Left ventricle myocardium inferior (tissue), 1 donor: ENCODE data around the gene S1PR2. TPM values are rescaled to one million over a fixed set of nuclear protein-coding genes. Genes with fewer than 3 reads are reported as not detected.

Experiments
- DNase-seq: peaks from one replicate; pipeline ENCODE4 v3.0.0-alpha.2; 2020
- H3K27ac ChIP-seq: fragments of 200-600 bp; replicated peaks from 2 replicates; pipeline ENCODE4 v1.8.0; 2021
- H3K27me3 ChIP-seq: fragments of 200-600 bp; 2 replicates; pipeline ENCODE4 v1.8.0; 2021; ENCODE audit warnings: low read depth
- H3K36me3 ChIP-seq: fragments of 200-600 bp; 2 replicates; pipeline ENCODE4 v1.8.0; 2021
- H3K4me1 ChIP-seq: fragments of 200-600 bp; 2 replicates; pipeline ENCODE4 v1.8.0; 2021
- H3K4me3 ChIP-seq: fragments of 200-600 bp; 2 replicates; pipeline ENCODE4 v1.8.0; 2021; ENCODE audit warnings: mild to moderate bottlenecking, moderate library complexity
- H3K9me3 ChIP-seq: fragments of 200-600 bp; replicated peaks from 2 replicates; pipeline ENCODE4 v1.8.0; 2021
- intact Hi-C: fragments of 100-400 bp; cut with micrococcal nuclease; formaldehyde crosslinking; loops from one replicate; pipeline ENCODE4 v1.11.0; 2022
- total RNA-seq: library from RNA; stranded (reverse); fragmentation: NEBNext Ultra II Directional; extraction: Animal tissue kit (Norgen Biotek cat#: 25700); gene quantifications from one replicate; pipeline ENCODE4 v1.2.1, GENCODE V29; 2021
- TF ChIP-seq, protein P1 (sequence below): fragments of 200-600 bp; IDR thresholded peaks from 2 replicates; pipeline ENCODE4 v1.8.0; 2021; ENCODE audit warnings: antibody characterized with exemption, mild to moderate bottlenecking, borderline replicate concordance
- donor health status: DM: no; HTN: yes; CAD: no; lungs with severe emphysema.

The S1PR2 gene
- total RNA-seq, 1 donor from 2014 or later = 3.5 TPM

DNA sequence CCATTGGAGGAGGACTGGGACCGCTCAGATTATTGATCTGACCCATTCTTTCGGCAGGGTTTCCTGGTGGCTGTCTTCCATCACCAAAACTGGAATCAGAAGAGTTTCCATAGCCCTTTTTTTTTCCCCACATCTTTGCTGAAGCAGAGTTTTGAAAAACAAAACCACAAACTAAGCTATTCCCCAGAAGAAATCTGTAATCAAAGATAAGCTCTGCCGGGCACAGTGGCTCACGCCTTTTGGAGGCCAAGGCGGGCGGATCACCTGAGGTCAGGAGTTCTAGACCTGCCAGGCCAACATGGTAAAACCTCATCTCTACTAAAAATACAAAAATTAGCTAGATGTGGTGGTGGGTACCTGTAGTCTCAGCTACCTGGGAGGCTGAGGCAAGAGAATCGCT lies 35.6 kb upstream of the S1PR2 start:
- Histone ChIP-seq H3K27me3 (peaks cover 21% of the 10 kb centered on the region), H3K9me3 (no peaks in the 10 kb centered on the region)

DNA sequence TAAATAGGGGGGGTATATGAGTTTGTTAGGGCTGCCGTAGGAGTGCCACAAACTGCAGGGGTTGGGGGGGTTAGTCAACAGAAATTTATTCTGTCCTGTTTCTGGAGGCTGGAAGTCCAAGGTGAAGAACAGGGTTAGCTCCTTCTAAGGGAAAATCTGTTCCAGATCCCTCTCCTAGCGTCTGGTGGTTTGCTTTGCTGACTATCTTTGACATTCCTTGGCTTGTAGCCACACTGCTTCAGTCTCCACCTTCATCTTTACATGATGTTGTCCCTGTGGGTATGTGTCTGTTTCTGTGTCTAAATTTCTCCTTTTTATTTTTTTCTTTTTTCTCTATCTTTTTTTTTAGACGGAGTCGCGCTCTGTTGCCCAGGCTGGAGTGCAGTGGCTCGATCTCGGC lies 31.6 kb upstream of the S1PR2 start:
- Histone ChIP-seq H3K4me1 (peaks cover 23% of the 10 kb centered on the region), H3K9me3 (no peaks in the 10 kb centered on the region)
- TF ChIP-seq, protein P1, sequence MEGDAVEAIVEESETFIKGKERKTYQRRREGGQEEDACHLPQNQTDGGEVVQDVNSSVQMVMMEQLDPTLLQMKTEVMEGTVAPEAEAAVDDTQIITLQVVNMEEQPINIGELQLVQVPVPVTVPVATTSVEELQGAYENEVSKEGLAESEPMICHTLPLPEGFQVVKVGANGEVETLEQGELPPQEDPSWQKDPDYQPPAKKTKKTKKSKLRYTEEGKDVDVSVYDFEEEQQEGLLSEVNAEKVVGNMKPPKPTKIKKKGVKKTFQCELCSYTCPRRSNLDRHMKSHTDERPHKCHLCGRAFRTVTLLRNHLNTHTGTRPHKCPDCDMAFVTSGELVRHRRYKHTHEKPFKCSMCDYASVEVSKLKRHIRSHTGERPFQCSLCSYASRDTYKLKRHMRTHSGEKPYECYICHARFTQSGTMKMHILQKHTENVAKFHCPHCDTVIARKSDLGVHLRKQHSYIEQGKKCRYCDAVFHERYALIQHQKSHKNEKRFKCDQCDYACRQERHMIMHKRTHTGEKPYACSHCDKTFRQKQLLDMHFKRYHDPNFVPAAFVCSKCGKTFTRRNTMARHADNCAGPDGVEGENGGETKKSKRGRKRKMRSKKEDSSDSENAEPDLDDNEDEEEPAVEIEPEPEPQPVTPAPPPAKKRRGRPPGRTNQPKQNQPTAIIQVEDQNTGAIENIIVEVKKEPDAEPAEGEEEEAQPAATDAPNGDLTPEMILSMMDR = no peak

More for the DNA sequence above, 35.6 kb upstream of the S1PR2 start:
- Histone ChIP-seq H3K36me3 (no peaks in the 10 kb centered on the region), H3K4me1 (peaks cover 45% of the 10 kb centered on the region), H3K4me3 (no peak overlapping the region), H3K27ac (peak overlapping the region; percentile 93)
- DNase-seq = no peak
- intact Hi-C loops = loop anchor here (5.0 kb wide), 1 partner anchor 121 kb away; no protein-coding TSS in a partner anchor
- TF ChIP-seq, protein P1 = no peak

DNA sequence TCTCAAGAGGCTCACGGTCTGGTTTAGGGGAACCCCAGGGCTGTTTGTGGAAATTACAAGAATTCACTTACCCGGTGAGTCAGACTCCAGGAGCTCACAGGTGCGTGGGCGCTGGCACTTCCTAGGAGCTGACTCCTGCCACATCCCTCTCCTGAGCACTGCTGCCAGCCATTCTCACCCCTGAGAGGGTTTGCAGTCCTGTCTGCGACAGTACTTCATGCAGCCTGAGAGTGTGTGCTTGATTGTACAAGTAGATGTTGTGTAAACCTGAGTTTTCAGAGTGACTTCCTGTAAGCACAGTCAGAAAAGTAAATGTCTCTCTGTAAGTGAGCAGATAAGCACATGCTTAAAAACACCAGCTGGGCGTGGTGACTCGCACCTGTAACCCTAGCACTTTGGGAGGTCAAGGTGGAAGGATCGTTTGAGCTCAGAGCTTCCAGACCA lies 29.0 kb upstream of the S1PR2 start:
- intact Hi-C loops = no loop called here
- peaks cover 43% of the 10 kb centered on the region for H3K36me3 ChIP-seq
- no peak for DNase-seq

More for the DNA sequence above, 31.6 kb upstream of the S1PR2 start:
- peaks cover 17% of the 10 kb centered on the region for H3K36me3 ChIP-seq
- no peak for DNase-seq
- no peaks in the 10 kb centered on the region for H3K27me3 ChIP-seq
- no peak overlapping the region for H3K27ac ChIP-seq
- intact Hi-C loops = no loop called here
- H3K4me3 ChIP-seq = no peak overlapping the region

DNA sequence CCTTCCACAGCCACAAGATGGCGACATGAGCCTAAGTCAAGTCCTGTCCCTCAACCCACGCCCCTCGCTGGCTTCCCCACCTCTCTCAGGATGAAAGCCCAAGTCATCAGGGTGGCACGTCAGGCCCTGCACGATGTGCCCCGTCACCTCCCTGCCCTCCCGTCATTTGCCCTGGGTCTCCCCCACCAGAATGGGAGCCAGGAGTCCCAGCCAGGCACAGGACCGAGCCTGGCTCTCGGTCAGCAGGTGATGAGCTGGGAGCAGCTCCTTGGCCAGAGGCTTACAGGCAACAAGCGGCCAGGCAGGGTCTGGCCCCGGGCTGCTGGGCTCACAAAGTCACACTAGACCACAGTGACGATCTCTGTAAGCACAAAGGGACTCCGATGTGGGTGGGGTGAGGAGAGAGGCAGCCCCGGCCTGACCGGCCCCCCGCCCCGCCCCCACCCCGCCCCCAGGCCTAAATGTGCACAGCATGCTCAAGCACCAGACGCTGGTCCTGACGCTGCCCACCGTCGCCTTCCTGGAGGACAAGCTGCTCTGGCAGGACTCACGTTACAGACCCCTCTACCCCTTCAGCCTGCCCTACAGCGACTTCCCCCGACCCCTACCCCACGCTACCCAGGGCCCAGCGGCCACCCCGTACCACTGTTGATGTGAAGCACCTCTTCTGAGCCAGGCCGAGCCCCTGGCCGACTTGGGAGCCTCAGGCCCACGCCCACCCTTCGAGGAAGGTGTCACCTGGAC lies 28.2 kb upstream of the S1PR2 start:
- H3K27ac ChIP-seq = peak overlapping the region; percentile 51
- TF ChIP-seq, protein P1 = peak; percentile 81
- H3K27me3 ChIP-seq = no peaks in the 10 kb centered on the region
- no peak overlapping the region for H3K4me3 ChIP-seq
- H3K9me3 ChIP-seq = no peaks in the 10 kb centered on the region
- peak; percentile 81 for DNase-seq
- intact Hi-C loops = loop anchor here (5.0 kb wide), 1 partner anchor 133 kb away; no protein-coding TSS in a partner anchor
- peaks cover 19% of the 10 kb centered on the region for H3K4me1 ChIP-seq
- peaks cover 52% of the 10 kb centered on the region for H3K36me3 ChIP-seq

More for the DNA sequence above, 29.0 kb upstream of the S1PR2 start:
- H3K27me3 ChIP-seq = no peaks in the 10 kb centered on the region
- no peaks in the 10 kb centered on the region for H3K9me3 ChIP-seq
- no peak overlapping the region for H3K4me3 ChIP-seq
- H3K27ac ChIP-seq = no peak overlapping the region
- TF ChIP-seq, protein P1 = no peak
- H3K4me1 ChIP-seq = peaks cover 19% of the 10 kb centered on the region

DNA sequence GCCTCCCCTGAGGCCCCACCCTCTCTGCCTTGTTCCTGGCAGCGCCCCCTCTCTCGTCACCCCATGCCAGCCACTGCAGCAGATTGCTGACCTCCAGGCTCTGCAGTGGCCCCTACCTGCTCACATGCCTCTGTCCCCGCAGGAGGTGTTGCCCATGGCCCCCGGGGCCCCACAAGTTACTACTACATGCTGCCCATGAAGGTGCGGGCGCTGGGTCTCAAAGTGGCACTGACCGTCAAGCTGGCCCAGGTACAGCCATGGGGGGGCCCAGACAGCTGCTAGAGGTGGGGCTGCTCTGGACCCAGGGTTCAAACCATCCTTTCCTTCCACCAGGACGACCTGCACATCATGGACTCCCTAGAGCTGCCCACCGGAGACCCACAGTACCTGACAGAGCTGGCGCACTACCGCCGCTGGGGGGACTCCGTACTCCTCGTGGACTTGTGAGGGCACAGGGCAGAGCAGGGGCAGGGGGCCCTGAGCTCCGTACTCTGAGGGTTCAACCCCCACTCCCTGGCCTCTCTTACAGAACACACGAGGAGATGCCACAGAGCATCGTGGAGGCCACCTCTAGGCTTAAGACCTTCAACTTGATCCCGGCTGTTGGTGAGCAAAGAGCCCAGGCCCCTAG lies 27.1 kb upstream of the S1PR2 start:
- H3K27ac ChIP-seq = peak overlapping the region; percentile 51
- intact Hi-C loops = loop anchor here (5.0 kb wide), 1 partner anchor 134 kb away; no protein-coding TSS in a partner anchor
- DNase-seq = no peak

More for the DNA sequence above, 27.1 kb upstream of the S1PR2 start:
- Histone ChIP-seq H3K27me3 (no peaks in the 10 kb centered on the region), H3K9me3 (no peaks in the 10 kb centered on the region), H3K36me3 (peaks cover 59% of the 10 kb centered on the region), H3K4me3 (no peak overlapping the region), H3K4me1 (peaks cover 25% of the 10 kb centered on the region)
- TF ChIP-seq, protein P1 = no peak
